GM12878 (cell line): ENCODE data around the gene STRA8. TPM values are rescaled to one million over a fixed set of nuclear protein-coding genes. Genes with fewer than 3 reads are reported as not detected.

Experiments
- ATAC-seq: fragments of 200-7000 bp; cut with Tn5 transposase; 3 replicates; pipeline ENCODE4 v1.9.1; 2020; ENCODE audit warnings: mild to moderate bottlenecking, moderate library complexity
- BruUV-seq: library from RNA; stranded (reverse); fragments of 400-500 nt; replicated peaks from 2 replicates; lab custom pipeline; 2021; lab: Mats Ljungman, UMichigan
- CTCF ChIA-PET: fragments of 300-600 bp; sonication (Branson Sonifier 250); formaldehyde crosslinking; extraction: SDS; loops from one replicate; lab custom pipeline; 2021; ENCODE audit warnings: inconsistent platforms; lab: Yijun Ruan, JAX
- POLR2A ChIA-PET: fragments of 350-600 bp; formaldehyde crosslinking; extraction: SDS; loops from one replicate; lab custom pipeline; 2021; ENCODE audit warnings: inconsistent platforms; lab: Charles Lee
- RAD21 ChIA-PET: fragments of 300-600 bp; sonication (Branson Sonifier 250); formaldehyde crosslinking; loops from one replicate; lab custom pipeline; 2023; ENCODE audit warnings: antibody characterized with exemption; ENCODE audit not compliant: unreplicated experiment; lab: Charles Lee
- SMC1A ChIA-PET: fragments of 300-600 bp; sonication (Branson Sonifier 250); formaldehyde crosslinking; loops from one replicate; lab custom pipeline; 2023; ENCODE audit not compliant: unreplicated experiment, uncharacterized antibody; lab: Charles Lee
- DNase-seq: peaks from one replicate; pipeline ENCODE4 v3.0.0-alpha.2; 2011; ENCODE audit warnings: low read depth, low spot score
- FAIRE-seq: peaks from 3 replicates; lab custom pipeline; 2011; peaks lifted over from hg19 to GRCh38; lab: Jason Lieb, UNC
- H2AFZ ChIP-seq: 2 replicates; pipeline ENCODE4 v1.6.0; 2011; ENCODE audit warnings: low read depth, low read length, control low read depth; ENCODE audit not compliant: control insufficient read depth
- H3K27ac ChIP-seq: 2 replicates; pipeline ENCODE4 v1.5.1; 2011; ENCODE audit warnings: control low read depth; ENCODE audit not compliant: control insufficient read depth, insufficient read depth
- H3K27me3 ChIP-seq, 2 experiments: replicated peaks in 1 of 2; 2 replicates each; pipeline versions ENCODE4 v1.6.0 to v1.6.1; 2011; ENCODE audit warnings: low read length in 1 of 2; ENCODE audit not compliant: control insufficient read depth in 2 of 2, insufficient read depth in 2 of 2
- H3K36me3 ChIP-seq, 2 experiments: 2 replicates each; pipeline ENCODE4 v1.5.1; 2011; ENCODE audit warnings: low read length in 1 of 2; ENCODE audit not compliant: control insufficient read depth in 2 of 2, insufficient read depth in 2 of 2
- H3K4me1 ChIP-seq: 2 replicates; pipeline ENCODE4 v1.6.1; 2011; ENCODE audit warnings: mild to moderate bottlenecking, low read length, moderate library complexity, mixed read lengths; ENCODE audit not compliant: control insufficient read depth, insufficient read depth
- H3K4me2 ChIP-seq: 2 replicates; pipeline ENCODE4 v1.6.0; 2011; ENCODE audit warnings: control low read depth; ENCODE audit not compliant: control insufficient read depth, insufficient read depth
- H3K4me3 ChIP-seq: fragments of 200-600 bp; sonication (generic); 2 replicates; pipeline ENCODE4 v1.5.1; 2016
- H3K79me2 ChIP-seq: 2 replicates; pipeline ENCODE4 v1.6.0; 2011; ENCODE audit warnings: low read length; ENCODE audit not compliant: control insufficient read depth, insufficient read depth
- H3K9ac ChIP-seq: 2 replicates; pipeline ENCODE4 v1.8.0; 2011; ENCODE audit warnings: low read length, control low read depth, mixed read lengths; ENCODE audit not compliant: control insufficient read depth, insufficient read depth
- H3K9me3 ChIP-seq: replicated peaks from 3 replicates; pipeline ENCODE4 v1.5.1; 2011; ENCODE audit warnings: mild to moderate bottlenecking, low read length; ENCODE audit not compliant: control insufficient read depth, insufficient read depth
- H4K20me1 ChIP-seq: 2 replicates; pipeline ENCODE4 v1.6.0; 2011; ENCODE audit not compliant: control insufficient read depth, insufficient read depth
- IKZF1 ChIP-seq: fragments of 450-650 bp; conservative IDR thresholded peaks from 2 replicates; pipeline ENCODE4 v1.6.1; 2017; ENCODE audit warnings: antibody characterized with exemption, mild to moderate bottlenecking
- MXI1 ChIP-seq: fragments of 150-350 bp; IDR thresholded peaks from 2 replicates; pipeline ENCODE4 v1.6.1; 2011; ENCODE audit warnings: low read depth, mild to moderate bottlenecking, inconsistent platforms, low read length, improper control_type of control experiment
- NBN ChIP-seq: fragments of 450-650 bp; IDR thresholded peaks from 2 replicates; pipeline ENCODE4 v1.6.1; 2016
- POLR2A ChIP-seq: IDR thresholded peaks from 2 replicates; pipeline ENCODE4 v1.6.1; 2011; ENCODE audit warnings: low read depth, mild to moderate bottlenecking, low read length
- POLR2AphosphoS2 ChIP-seq: IDR thresholded peaks from 2 replicates; pipeline ENCODE4 v1.6.1; 2011; ENCODE audit warnings: low read depth, mild to moderate bottlenecking, low read length, improper control_type of control experiment, moderate library complexity
- POLR2AphosphoS5 ChIP-seq: IDR thresholded peaks from 2 replicates; pipeline ENCODE4 v1.6.1; 2011; ENCODE audit warnings: mild to moderate bottlenecking, low read length, inconsistent platforms
- SIX5 ChIP-seq: IDR thresholded peaks from 2 replicates; pipeline ENCODE4 v1.6.1; 2011; ENCODE audit warnings: mild to moderate bottlenecking, low read depth, low read length, moderate library complexity; ENCODE audit not compliant: severe bottlenecking
- SPI1 ChIP-seq: IDR thresholded peaks from 2 replicates; pipeline ENCODE4 v1.6.1; 2011; ENCODE audit warnings: low read depth, mild to moderate bottlenecking, low read length, moderate library complexity, borderline replicate concordance; ENCODE audit not compliant: insufficient read depth
- ZNF24 ChIP-seq: fragments of 450-650 bp; IDR thresholded peaks from 2 replicates; pipeline ENCODE4 v1.6.1; 2017; ENCODE audit warnings: antibody characterized with exemption, mild to moderate bottlenecking
- ZNF687 ChIP-seq: fragments of 450-650 bp; IDR thresholded peaks from 2 replicates; pipeline ENCODE4 v1.6.1; 2017; ENCODE audit warnings: mild to moderate bottlenecking, moderate library complexity
- WGBS: methylation state at CpG from one replicate; pipeline ENCODE4 v1.1.6; 2016; ENCODE audit warnings: low lambda C conversion rate; ENCODE audit not compliant: insufficient replicate concordance, insufficient coverage; ENCODE audit errors: missing lambda C conversion rate; 5-methylcytosine and 5-hydroxymethylcytosine counted together
- in situ Hi-C: fragments of 300-500 bp; cut with MboI; formaldehyde crosslinking; loops from 9 replicates; pipeline ENCODE4 v1.14.3; 2018; ENCODE audit warnings: mixed read lengths
- intact Hi-C: fragments of 100-400 bp; cut with micrococcal nuclease; formaldehyde crosslinking; loops from one replicate; pipeline ENCODE4 v1.14.2; 2022; ENCODE audit not compliant: unreplicated experiment
- polyA plus RNA-seq, 11 experiments: library from polyadenylated mRNA; depleted of rRNA in 4 of 11; unstranded in 6 of 11; stranded (reverse) in 5 of 11; fragments of >200 nt; fragmentation: Nextera tagmentation in 4 of 11; fragmentation: Illumina TruSeq in 1 of 11; extraction: Ambion mirVana in 4 of 11; extraction: Trizol in 1 of 11; gene quantifications; 1 replicate in 1 of 11; 2 replicates in 10 of 11; pipeline versions ENCODE4 v1.2.1 to v1.2.3, GENCODE V29; 2011 to 2016; ENCODE audit warnings: inconsistent platforms in 2 of 11, missing spikeins in 2 of 11, low read depth in 1 of 11
- total RNA-seq, 4 experiments: library from RNA; depleted of rRNA in 3 of 4; stranded (reverse); fragments of >200 nt in 3 of 4; fragmentation: Illumina TruSeq in 1 of 4; extraction: Trizol in 1 of 4; gene quantifications; 2 replicates each; pipeline versions ENCODE4 v1.2.1 to v1.2.3, GENCODE V29; 2013 to 2021

Gene STRA8
- total and polyA plus RNA-seq, 10 of the 15 experiments (the other 5 are each of a cell fraction or from before 2014, with no cell fraction given), result 0.15 TPM; not detected in 9

- no peak for TF ChIP-seq IKZF1
- no peak for TF ChIP-seq SPI1
- TF ChIP-seq ZNF24, result no peak
- TF ChIP-seq MXI1, result no peak
These were observed at the start of gene STRA8 (continued) for GRCh38 chr7:135233570-135233969.

- ChIA-PET RAD21 (interaction anchor here (0.7 to 8.4 kb wide), 2 partner anchors 11 to 196 kb away, joined by 3 to 146 read pairs; partner anchors contain the start of gene CYREN), SMC1A (interaction anchor here (1.1 to 9.3 kb wide), 3 partner anchors 10 to 22 kb away, joined by 3 to 251 read pairs (median 135); partner anchors contain the start of genes CYREN and WDR91), CTCF (interaction anchor here (8.5 to 10.2 kb wide), 2 partner anchors 12 to 22 kb away, joined by 108 to 135 read pairs; partner anchors contain the start of genes CYREN and WDR91), POLR2A (interaction anchor here (9.3 to 9.9 kb wide), 2 partner anchors 11 to 22 kb away, joined by 155 to 299 read pairs; partner anchors contain the start of genes CYREN and WDR91)
- Histone ChIP-seq H2AFZ (no peak overlapping the region), H3K27ac (no peak overlapping the region), H4K20me1 (no peaks in the 10 kb centered on the region), H3K4me2 (no peak overlapping the region), H3K36me3 (peaks cover 24 to 53% of the 10 kb centered on the region in 2 experiments), H3K79me2 (peaks cover 34% of the 10 kb centered on the region), H3K9ac (no peak overlapping the region), H3K27me3 (no peaks in the 10 kb centered on the region), H3K4me3 (no peak overlapping the region), H3K9me3 (peaks cover 31% of the 10 kb centered on the region), H3K4me1 (peaks cover 31% of the 10 kb centered on the region)
- no peak for ATAC-seq
- FAIRE-seq, result no peak
- in situ Hi-C loops, result no loop called here
- no TSS peak for BruUV-seq
- DNase-seq, result no peak
- no peak for TF ChIP-seq SIX5
- 0 out of 2 replicates have a peak, but pooled peaks have one; percentile 41 for TF ChIP-seq POLR2A
- TF ChIP-seq ZNF687, result no peak
- 0 out of 2 replicates have a peak, but pooled peaks have one; percentile 29 for TF ChIP-seq POLR2AphosphoS2
- TF ChIP-seq POLR2AphosphoS5, result peak; percentile 47; the same call in 1 of the 2 replicates
- no peak for TF ChIP-seq NBN
- TF ChIP-seq SPI1, result no peak
- intact Hi-C loops, result no loop called here
- WGBS, result 95% methylated on average over 5 of the region's 5 CpGs
These were observed 49.3 kb upstream of the STRA8 start for GRCh38 chr7:135184254-135184841.
